Mucosa of descending colon (tissue), 3 donors: ENCODE data around the gene ARID1A. TPM values are rescaled to one million over a fixed set of nuclear protein-coding genes. Genes with fewer than 3 reads are reported as not detected.

Experiments
- ATAC-seq: fragments of 200-7000 bp; cut with Tn5 transposase; one replicate; pipeline ENCODE4 v1.9.1; 2020; ENCODE audit warnings: mild to moderate bottlenecking, moderate library complexity
- DNase-seq, 3 donors: peaks; one replicate each; pipeline ENCODE4 v3.0.0-alpha.2; 2020
- H3K36me3 ChIP-seq: fragments of 200-600 bp; one replicate; pipeline ENCODE4 v1.8.0; 2021; ENCODE audit warnings: low read depth, mild to moderate bottlenecking
- H3K4me1 ChIP-seq: fragments of 200-600 bp; one replicate; pipeline ENCODE4 v1.8.0; 2021; ENCODE audit warnings: low read depth, mild to moderate bottlenecking
- H3K4me3 ChIP-seq: fragments of 200-600 bp; one replicate; pipeline ENCODE4 v1.8.0; 2021; ENCODE audit warnings: mild to moderate bottlenecking
- H3K9me3 ChIP-seq: fragments of 200-600 bp; one replicate; pipeline ENCODE4 v1.8.0; 2021; ENCODE audit warnings: mild to moderate bottlenecking
- intact Hi-C, 2 donors: fragments of 100-400 bp; cut with DNase I in 1 of 2; cut with micrococcal nuclease in 1 of 2; formaldehyde crosslinking; loops; one replicate each; pipeline versions ENCODE4 v1.11.0 to v1.11.1; 2022; cut with DNase I, micrococcal nuclease
- total RNA-seq, 3 donors: library from RNA; stranded (reverse); fragmentation: NEBNext Ultra II Directional in 2 of 3; extraction: Animal tissue kit (Norgen Biotek cat#: 25700) in 2 of 3; gene quantifications; one replicate each; pipeline versions ENCODE4 v1.2.1 to v1.2.4, GENCODE V29; 2021 to 2023
- TF ChIP-seq, protein P1 (sequence below): fragments of 200-600 bp; IDR thresholded peaks from one replicate; pipeline ENCODE4 v1.8.0; 2022; ENCODE audit warnings: antibody characterized with exemption, mild to moderate bottlenecking
- donor health status: DM: no; HTN: no; CAD: no; lungs with moderate emphysema.
- donor health status: DM: no; HTN: no; CAD: no.
- donor health status: DM: no; HTN: yes; CAD: no.

Gene ARID1A
- total RNA-seq, 3 donors from 2014 or later, result 59.9 to 81.2 (median 65.4) TPM

- H3K4me1 ChIP-seq, result peaks cover 26% of the 10 kb centered on the region
- TF ChIP-seq, protein P1, sequence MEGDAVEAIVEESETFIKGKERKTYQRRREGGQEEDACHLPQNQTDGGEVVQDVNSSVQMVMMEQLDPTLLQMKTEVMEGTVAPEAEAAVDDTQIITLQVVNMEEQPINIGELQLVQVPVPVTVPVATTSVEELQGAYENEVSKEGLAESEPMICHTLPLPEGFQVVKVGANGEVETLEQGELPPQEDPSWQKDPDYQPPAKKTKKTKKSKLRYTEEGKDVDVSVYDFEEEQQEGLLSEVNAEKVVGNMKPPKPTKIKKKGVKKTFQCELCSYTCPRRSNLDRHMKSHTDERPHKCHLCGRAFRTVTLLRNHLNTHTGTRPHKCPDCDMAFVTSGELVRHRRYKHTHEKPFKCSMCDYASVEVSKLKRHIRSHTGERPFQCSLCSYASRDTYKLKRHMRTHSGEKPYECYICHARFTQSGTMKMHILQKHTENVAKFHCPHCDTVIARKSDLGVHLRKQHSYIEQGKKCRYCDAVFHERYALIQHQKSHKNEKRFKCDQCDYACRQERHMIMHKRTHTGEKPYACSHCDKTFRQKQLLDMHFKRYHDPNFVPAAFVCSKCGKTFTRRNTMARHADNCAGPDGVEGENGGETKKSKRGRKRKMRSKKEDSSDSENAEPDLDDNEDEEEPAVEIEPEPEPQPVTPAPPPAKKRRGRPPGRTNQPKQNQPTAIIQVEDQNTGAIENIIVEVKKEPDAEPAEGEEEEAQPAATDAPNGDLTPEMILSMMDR, result no peak
- peaks cover 12% of the 10 kb centered on the region for H3K36me3 ChIP-seq
- H3K9me3 ChIP-seq, result no peaks in the 10 kb centered on the region
- ATAC-seq, result no peak
- DNase-seq, result no peak
- intact Hi-C loops, result loop anchor here in 1 of 2 donors (10.0 kb wide), 1 partner anchor 86 kb away; the partner anchor contains the start of gene ARID1A
- H3K4me3 ChIP-seq, result no peak overlapping the region
Measured at GRCh38 chr1:26780344-26780957, 84.6 kb downstream of the ARID1A start.

DNA sequence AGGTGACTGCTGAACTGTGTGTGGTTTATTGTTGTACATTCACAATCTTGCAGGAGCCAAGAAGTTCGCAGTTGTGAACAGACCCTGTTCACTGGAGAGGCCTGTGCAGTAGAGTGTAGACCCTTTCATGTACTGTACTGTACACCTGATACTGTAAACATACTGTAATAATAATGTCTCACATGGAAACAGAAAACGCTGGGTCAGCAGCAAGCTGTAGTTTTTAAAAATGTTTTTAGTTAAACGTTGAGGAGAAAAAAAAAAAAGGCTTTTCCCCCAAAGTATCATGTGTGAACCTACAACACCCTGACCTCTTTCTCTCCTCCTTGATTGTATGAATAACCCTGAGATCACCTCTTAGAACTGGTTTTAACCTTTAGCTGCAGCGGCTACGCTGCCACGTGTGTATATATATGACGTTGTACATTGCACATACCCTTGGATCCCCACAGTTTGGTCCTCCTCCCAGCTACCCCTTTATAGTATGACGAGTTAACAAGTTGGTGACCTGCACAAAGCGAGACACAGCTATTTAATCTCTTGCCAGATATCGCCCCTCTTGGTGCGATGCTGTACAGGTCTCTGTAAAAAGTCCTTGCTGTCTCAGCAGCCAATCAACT lies 85.5 kb downstream of the ARID1A start:
- Histone ChIP-seq H3K36me3 (peaks cover 7% of the 10 kb centered on the region), H3K4me3 (no peak overlapping the region), H3K4me1 (peaks cover 35% of the 10 kb centered on the region), H3K9me3 (no peaks in the 10 kb centered on the region)
- intact Hi-C loops, result loop anchor here in 1 of 2 donors (10.0 kb wide), 1 partner anchor 87 kb away; the partner anchor contains the start of gene ARID1A
- TF ChIP-seq, protein P1, result no peak
- DNase-seq (no peak), ATAC-seq (no peak)

DNA sequence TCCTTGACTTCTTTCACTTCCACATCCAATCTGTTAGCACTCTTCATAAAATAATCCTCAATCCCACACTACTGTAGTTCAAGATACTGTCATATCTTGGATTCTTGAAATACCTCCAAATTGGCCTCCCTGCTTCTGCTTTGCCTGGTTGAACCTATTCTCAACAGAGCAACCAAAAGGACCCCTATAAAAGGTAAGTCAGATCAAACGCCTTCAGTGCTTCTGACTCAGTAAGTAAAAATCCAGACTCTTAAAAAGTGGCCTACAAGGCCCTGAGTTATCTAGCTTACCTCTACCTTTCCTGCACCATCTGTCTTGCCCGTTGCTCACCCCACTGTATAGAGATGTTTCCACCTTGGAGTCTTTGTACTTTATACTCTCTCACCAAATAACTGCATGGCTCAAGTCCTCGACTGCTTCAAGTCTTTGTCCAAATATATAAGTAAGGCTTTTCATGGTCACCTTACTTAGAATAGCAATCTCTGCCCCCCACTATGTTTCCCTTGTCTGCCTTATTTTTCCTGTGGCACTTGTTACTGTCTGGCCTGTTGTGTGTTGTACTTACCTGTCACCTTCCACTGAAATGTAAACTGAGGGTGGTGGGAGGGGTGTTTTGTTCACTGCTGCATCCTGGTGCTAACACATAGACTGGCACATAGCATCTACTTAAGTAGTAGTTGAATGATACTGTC lies 86.9 kb downstream of the ARID1A start:
- intact Hi-C loops, result loop anchor here in 1 of 2 donors (10.0 kb wide), 1 partner anchor 88 kb away; the partner anchor contains the start of gene ARID1A

GRCh38 chr1:26783646-26784022 lies 87.8 kb downstream of the ARID1A start:
- H3K4me3 ChIP-seq, result no peak overlapping the region
- peaks cover 7% of the 10 kb centered on the region for H3K36me3 ChIP-seq
- H3K9me3 ChIP-seq, result no peaks in the 10 kb centered on the region
- DNase-seq (no peak), ATAC-seq (no peak)
- intact Hi-C loops, result loop anchor here in 1 of 2 donors (10.0 kb wide), 1 partner anchor 89 kb away; the partner anchor contains the start of gene ARID1A
- TF ChIP-seq, protein P1, result no peak
- peaks cover 43% of the 10 kb centered on the region for H3K4me1 ChIP-seq

More for the DNA sequence above, 86.9 kb downstream of the ARID1A start:
- ATAC-seq, result no peak
- DNase-seq, result no peak
- Histone ChIP-seq H3K4me1 (peaks cover 43% of the 10 kb centered on the region), H3K4me3 (no peak overlapping the region), H3K36me3 (peaks cover 7% of the 10 kb centered on the region), H3K9me3 (no peaks in the 10 kb centered on the region)
- TF ChIP-seq, protein P1, result no peak

DNA sequence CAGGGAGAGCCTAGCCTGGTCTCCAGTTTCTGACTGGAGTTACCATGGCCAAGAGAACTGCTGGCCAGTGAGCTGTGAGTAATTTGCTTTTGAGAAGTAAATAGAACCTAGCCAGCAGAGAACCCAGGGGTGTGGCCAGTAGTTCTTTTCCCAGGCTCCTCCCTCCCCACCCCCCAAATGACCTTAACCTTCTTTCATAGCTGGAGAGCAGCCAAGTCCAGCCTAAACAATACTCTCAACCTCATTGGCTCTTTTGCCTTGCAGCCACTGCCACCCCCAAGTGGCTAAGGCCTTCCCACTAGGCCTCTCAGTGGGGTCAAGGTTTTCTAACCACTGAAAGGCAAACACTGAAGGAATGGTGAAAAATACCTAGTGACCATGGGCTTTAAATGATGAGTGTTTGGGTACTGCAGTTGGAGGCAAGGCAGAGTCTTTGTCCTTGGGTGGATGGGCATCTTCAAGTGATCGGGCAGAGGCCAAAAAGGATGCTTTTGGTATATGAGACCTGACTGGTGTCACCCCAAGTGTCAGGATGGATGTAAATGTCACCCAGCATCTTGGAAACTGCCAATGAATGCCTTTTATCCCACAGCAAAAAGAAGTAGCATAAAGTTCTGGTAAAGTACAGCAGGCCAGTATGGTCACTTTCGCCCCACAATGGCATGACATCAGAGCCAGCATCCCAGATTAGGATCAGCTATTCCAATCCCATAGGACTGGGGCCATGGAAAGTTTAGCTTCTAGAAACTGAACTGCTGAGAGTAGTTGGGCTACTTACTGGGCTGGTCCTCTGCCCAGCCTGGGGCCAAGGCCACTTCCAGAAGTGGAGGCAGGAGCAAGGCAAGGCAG lies 88.4 kb downstream of the ARID1A start:
- intact Hi-C loops, result loop anchor here in 1 of 2 donors (10.0 kb wide), 1 partner anchor 89 kb away; the partner anchor contains the start of gene ARID1A
- Histone ChIP-seq H3K36me3 (peaks cover 7% of the 10 kb centered on the region), H3K4me1 (peaks cover 49% of the 10 kb centered on the region), H3K4me3 (no peak overlapping the region), H3K9me3 (no peaks in the 10 kb centered on the region)
- ATAC-seq (peak; percentile 42), DNase-seq (peak in 2 of 3 donors; percentile 65 to 88)
- TF ChIP-seq, protein P1, result no peak
